Measurements from ENCODE around the gene ABCB8.

GRCh38 chr7:151094675-151095074 lies 66.4 kb downstream of the ABCB8 start:
- TF ChIP-seq CTCF (tag by site-specific recombination; IDR thresholded peaks at IDR 0.05), result no peak
- TF ChIP-seq BCL6B (tag by site-specific recombination; IDR thresholded peaks at IDR 0.05), result no peak
- no peak for TF ChIP-seq ZNF132 (tag by site-specific recombination; IDR thresholded peaks at IDR 0.05; ENCODE audit: borderline replicate concordance)
- TF ChIP-seq KLF9 (tag by site-specific recombination; IDR thresholded peaks at IDR 0.05; ENCODE audit: low read depth), result no peak
- TF ChIP-seq ZNF248 (tag by site-specific recombination; IDR thresholded peaks at IDR 0.05), result no peak
- TF ChIP-seq ZNF449 (tag by site-specific recombination; IDR thresholded peaks at IDR 0.05), result no peak
- TF ChIP-seq ZNF830 (tag by site-specific recombination; IDR thresholded peaks at IDR 0.05; ENCODE audit: low read depth), result no peak
- no peak for TF ChIP-seq BCL11A (tag by site-specific recombination; IDR thresholded peaks at IDR 0.05; ENCODE audit: low read depth)
- no peak for TF ChIP-seq TRIM28 (IDR thresholded peaks at IDR 0.05; ENCODE audit: borderline replicate concordance, low read length)
- no peak for TF ChIP-seq BCL11B (tag by site-specific recombination; IDR thresholded peaks at IDR 0.05; ENCODE audit: low read depth)
- TF ChIP-seq ZIC2 (tag by site-specific recombination; IDR thresholded peaks at IDR 0.05), result no peak

Measured in HEK293 (cell line).